Gastroesophageal sphincter (tissue), 4 donors: ENCODE results near the gene ZC3H10. TPM values are rescaled to one million over a fixed set of nuclear protein-coding genes. Genes with fewer than 3 reads are reported as not detected.

Experiments
- ATAC-seq: fragments of 150-250 bp; one replicate; pipeline ENCODE4 v1.9.1; 2016; ENCODE audit warnings: mild to moderate bottlenecking, moderate library complexity
- H3K27ac ChIP-seq, 4 donors: fragments of 200-600 bp; sonication (generic) in 3 of 4; 1 replicate in 3 of 4; 2 replicates in 1 of 4; pipeline ENCODE4 v1.5.1; 2016 to 2019
- H3K27me3 ChIP-seq: fragments of 200-600 bp; sonication (generic); one replicate; pipeline ENCODE4 v1.5.1; 2019
- H3K36me3 ChIP-seq, 2 donors: fragments of 200-600 bp; sonication (generic); one replicate each; pipeline ENCODE4 v1.5.1; 2019; ENCODE audit warnings: control low read depth in 1 of 2
- H3K4me1 ChIP-seq, 3 donors: fragments of 200-600 bp; sonication (generic); 1 replicate in 2 of 3; 2 replicates in 1 of 3; pipeline ENCODE4 v1.5.1; 2016 to 2019; ENCODE audit warnings: control low read depth in 2 of 3
- H3K4me3 ChIP-seq, 2 donors: fragments of 200-600 bp; sonication (generic); one replicate each; pipeline ENCODE4 v1.5.1; 2019; ENCODE audit warnings: mild to moderate bottlenecking in 1 of 2, moderate library complexity in 1 of 2
- H3K9me3 ChIP-seq, 3 donors: fragments of 200-600 bp; sonication (generic); one replicate each; pipeline ENCODE4 v1.5.1; 2017 to 2019; ENCODE audit warnings: control low read depth in 2 of 3
- EP300 ChIP-seq: sonication (generic); formaldehyde crosslinking; IDR thresholded peaks from one replicate; pipeline ENCODE4 v1.6.1; 2017; ENCODE audit warnings: antibody characterized with exemption, mild to moderate bottlenecking
- POLR2A ChIP-seq, 2 donors: fragments of 450-650 bp; IDR thresholded peaks; one replicate each; pipeline ENCODE4 v1.6.1; 2017; ENCODE audit warnings: antibody characterized with exemption in 2 of 2, mild to moderate bottlenecking in 2 of 2, moderate library complexity in 1 of 2
- POLR2AphosphoS5 ChIP-seq: sonication (generic); formaldehyde crosslinking; IDR thresholded peaks from one replicate; pipeline ENCODE4 v1.6.1; 2017; ENCODE audit warnings: antibody characterized with exemption
- WGBS, 2 donors: methylation state at CpG; one replicate each; pipeline ENCODE4 v1.1.5; 2018; ENCODE audit warnings: low coverage in 1 of 2; 5-methylcytosine and 5-hydroxymethylcytosine counted together
- total RNA-seq, 4 donors: library from RNA; depleted of rRNA; stranded (reverse); fragments of >200 nt; gene quantifications; one replicate each; pipeline ENCODE4 v1.1.0, GENCODE V29; 2016
- TF ChIP-seq, protein P1 (sequence below), 4 experiments: fragments of 200-600 bp in 2 of 4; fragments of 450-650 bp in 2 of 4; sonication (generic) in 1 of 4; IDR thresholded peaks; one replicate each; pipeline ENCODE4 v1.5.1; 2017 to 2019; ENCODE audit warnings: antibody characterized with exemption in 4 of 4, mild to moderate bottlenecking in 2 of 4, moderate library complexity in 2 of 4

Gene ZC3H10
- total RNA-seq, 4 donors from 2014 or later: 5.0 to 7.4 (median 5.8) TPM

DNA sequence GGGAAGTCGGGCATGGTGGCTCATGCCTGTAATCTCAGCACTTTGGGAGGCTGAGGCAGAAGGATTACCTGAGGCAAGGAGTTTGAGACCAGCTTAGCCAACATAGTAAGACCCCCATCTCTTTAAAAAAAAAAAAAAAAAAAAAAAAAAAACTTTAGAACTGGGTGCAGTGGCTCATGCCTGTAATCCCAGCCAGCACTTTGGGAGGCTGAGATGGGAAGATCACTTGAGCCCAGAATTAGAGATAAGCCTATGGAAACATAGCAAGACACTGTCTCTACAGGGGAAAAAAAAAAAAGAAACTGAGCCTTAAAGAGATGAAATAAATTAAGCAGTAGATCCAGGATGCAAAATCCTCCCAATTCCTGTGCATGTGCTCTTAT lies 15.4 kb upstream of the ZC3H10 start:
- H3K27ac ChIP-seq: peak overlapping the region in 1 of 4 donors; percentile 95
- no peak overlapping the region for H3K4me3 ChIP-seq
- peaks cover 6 to 37% (median 20%) of the 10 kb centered on the region in 3 donors for H3K4me1 ChIP-seq
- TF ChIP-seq, protein P1, sequence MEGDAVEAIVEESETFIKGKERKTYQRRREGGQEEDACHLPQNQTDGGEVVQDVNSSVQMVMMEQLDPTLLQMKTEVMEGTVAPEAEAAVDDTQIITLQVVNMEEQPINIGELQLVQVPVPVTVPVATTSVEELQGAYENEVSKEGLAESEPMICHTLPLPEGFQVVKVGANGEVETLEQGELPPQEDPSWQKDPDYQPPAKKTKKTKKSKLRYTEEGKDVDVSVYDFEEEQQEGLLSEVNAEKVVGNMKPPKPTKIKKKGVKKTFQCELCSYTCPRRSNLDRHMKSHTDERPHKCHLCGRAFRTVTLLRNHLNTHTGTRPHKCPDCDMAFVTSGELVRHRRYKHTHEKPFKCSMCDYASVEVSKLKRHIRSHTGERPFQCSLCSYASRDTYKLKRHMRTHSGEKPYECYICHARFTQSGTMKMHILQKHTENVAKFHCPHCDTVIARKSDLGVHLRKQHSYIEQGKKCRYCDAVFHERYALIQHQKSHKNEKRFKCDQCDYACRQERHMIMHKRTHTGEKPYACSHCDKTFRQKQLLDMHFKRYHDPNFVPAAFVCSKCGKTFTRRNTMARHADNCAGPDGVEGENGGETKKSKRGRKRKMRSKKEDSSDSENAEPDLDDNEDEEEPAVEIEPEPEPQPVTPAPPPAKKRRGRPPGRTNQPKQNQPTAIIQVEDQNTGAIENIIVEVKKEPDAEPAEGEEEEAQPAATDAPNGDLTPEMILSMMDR (IDR thresholded peaks at IDR 0.05): no peak
- no peak for TF ChIP-seq EP300
- no peak for TF ChIP-seq POLR2A (IDR thresholded peaks at IDR 0.05)
- no peak for TF ChIP-seq POLR2AphosphoS5
- peaks cover 0 to 12% of the 10 kb centered on the region in 2 donors for H3K36me3 ChIP-seq
- WGBS, 2 donors: 67% methylated on average over 1 of the region's 1 CpG; no CpG with 5 or more reads in 1 of the 2 donors
- H3K27me3 ChIP-seq: no peaks in the 10 kb centered on the region
- no peak for ATAC-seq
- no peaks in the 10 kb centered on the region for H3K9me3 ChIP-seq

DNA sequence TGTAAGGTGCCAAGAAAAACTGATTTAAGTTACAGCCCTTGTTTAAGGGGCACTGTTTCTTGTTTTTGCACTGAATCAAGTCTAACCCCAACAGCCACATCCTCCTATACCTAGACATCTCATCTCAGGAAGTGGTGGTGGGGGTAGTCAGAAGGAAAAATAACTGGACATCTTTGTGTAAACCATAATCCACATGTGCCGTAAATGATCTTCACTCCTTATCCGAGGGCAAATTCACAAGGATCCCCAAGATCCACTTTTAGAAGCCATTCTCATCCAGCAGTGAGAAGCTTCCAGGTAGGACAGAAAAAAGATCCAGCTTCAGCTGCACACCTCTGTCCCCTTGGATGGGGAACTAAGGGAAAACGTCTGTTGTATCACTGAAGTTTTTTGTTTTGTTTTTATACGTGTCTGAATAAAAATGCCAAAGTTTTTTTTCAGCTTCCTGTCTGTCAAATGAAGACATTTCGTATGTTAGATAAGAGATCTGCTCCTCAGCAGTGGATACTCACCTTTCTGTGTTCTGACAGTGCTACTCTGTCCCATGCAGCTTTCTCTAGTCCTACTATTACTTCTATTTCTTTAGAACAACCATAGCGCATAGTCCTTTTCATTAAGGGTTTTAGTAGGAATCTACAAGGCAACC lies 14.9 kb upstream of the ZC3H10 start:
- Histone ChIP-seq H3K36me3 (peaks cover 0 to 18% of the 10 kb centered on the region in 2 donors), H3K27ac (peak overlapping the region; percentile 86 to 95 (median 94)), H3K9me3 (no peaks in the 10 kb centered on the region), H3K4me1 (peaks cover 6 to 37% (median 20%) of the 10 kb centered on the region in 3 donors), H3K4me3 (peak overlapping the region; percentile 88 to 92), H3K27me3 (no peaks in the 10 kb centered on the region)
- WGBS, 2 donors: 53 to 56% methylated on average over 6 of the region's 6 CpGs
- TF ChIP-seq POLR2A (IDR thresholded peaks at IDR 0.05) (no peak), POLR2AphosphoS5 (no peak), EP300 (no peak)
- TF ChIP-seq, protein P1 (IDR thresholded peaks at IDR 0.05): no peak
- no peak for ATAC-seq

DNA sequence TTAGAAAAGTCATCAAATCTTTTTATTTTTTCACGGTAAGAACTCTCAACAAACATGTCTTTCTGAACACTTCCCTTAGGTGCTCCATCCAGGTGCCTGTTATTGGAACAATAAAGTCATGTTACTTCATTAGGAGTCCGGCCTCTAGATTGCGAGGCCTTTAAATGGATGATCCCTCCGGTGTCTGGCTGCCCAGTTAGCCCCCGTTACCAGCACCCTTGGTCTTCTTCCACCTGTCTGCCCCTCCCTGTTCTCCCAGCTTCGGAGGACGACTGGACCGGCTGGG lies 14.3 kb upstream of the ZC3H10 start:
- ATAC-seq: no peak
- no peak for TF ChIP-seq POLR2A (IDR thresholded peaks at IDR 0.05)
- no peak for TF ChIP-seq POLR2AphosphoS5
- TF ChIP-seq, protein P1 (IDR thresholded peaks at IDR 0.05): no peak
- no peak for TF ChIP-seq EP300
- H3K9me3 ChIP-seq: no peaks in the 10 kb centered on the region
- H3K27me3 ChIP-seq: no peaks in the 10 kb centered on the region
- WGBS, 2 donors: 0 to 3% methylated on average over 4 to 5 of the region's 8 CpGs
- H3K4me1 ChIP-seq: peaks cover 6 to 37% (median 20%) of the 10 kb centered on the region in 3 donors
- peak overlapping the region; percentile 88 to 92 for H3K4me3 ChIP-seq
- H3K36me3 ChIP-seq: peaks cover 0 to 23% of the 10 kb centered on the region in 2 donors
- peak overlapping the region; percentile 86 to 95 (median 94) for H3K27ac ChIP-seq

DNA sequence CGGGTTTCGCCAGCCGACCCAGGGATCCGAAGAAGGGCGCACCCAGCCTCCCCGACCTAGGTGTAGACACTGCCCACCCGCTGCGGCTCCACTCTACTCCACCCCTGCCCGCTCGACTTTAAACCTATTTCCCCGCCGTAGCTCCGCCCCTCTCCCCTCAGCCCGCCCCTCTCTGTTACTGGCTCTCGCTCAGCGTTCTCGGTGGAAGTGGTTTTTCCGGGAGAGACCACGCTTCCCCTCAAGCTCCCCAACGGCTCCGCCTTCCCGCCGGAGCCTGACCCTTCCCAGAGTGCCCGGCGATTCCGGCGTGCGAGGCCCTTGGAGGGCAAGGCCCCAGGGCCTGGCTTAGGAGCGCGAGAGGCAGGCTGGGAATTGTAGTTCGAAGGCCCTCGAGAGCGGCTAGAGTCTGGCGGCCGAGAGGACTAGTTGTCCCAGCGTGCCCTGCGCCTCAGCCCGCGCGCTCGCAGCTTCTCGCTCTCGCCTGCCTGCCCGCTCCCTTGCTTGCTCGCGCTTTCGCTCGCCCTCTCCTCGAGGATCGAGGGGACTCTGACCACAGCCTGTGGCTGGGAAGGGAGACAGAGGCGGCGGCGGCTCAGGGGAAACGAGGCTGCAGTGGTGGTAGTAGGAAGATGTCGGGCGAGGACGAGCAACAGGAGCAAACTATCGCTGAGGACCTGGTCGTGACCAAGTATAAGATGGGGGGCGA lies 13.8 kb upstream of the ZC3H10 start, which contains the start of gene PA2G4:
Gene PA2G4 (plus strand): TSS at position 451 of the 706 bp plus-strand sequence. CDS start 179 bp downstream, at position 630.
- Histone ChIP-seq H3K4me1 (peaks cover 6 to 37% (median 20%) of the 10 kb centered on the region in 3 donors), H3K9me3 (no peaks in the 10 kb centered on the region), H3K27ac (peak within 1 kb of the TSS; percentile 86 to 95 (median 94)), H3K27me3 (no peaks in the 10 kb centered on the region), H3K4me3 (peak within 1 kb of the TSS; percentile 88 to 92), H3K36me3 (peaks cover 0 to 28% of the 10 kb centered on the region in 2 donors)
- ATAC-seq: peak; percentile 99
- TF ChIP-seq POLR2A (IDR thresholded peaks at IDR 0.05): peak; percentile 60 to 68
- TF ChIP-seq EP300: no peak
- TF ChIP-seq POLR2AphosphoS5: peak; percentile 89
- TF ChIP-seq, protein P1 (IDR thresholded peaks at IDR 0.05): peak in 1 of 4 experiments; percentile 28
- 0% methylated on average over 7 to 14 of the region's 60 CpGs for WGBS, 2 donors
